Fibroblast of villous mesenchyme (primary cell): ENCODE measurements around the gene SHE. TPM values are rescaled to one million over a fixed set of nuclear protein-coding genes. Genes with fewer than 3 reads are reported as not detected.
"Not testable (repeated sequence)": the region's sequence is repeated elsewhere in the genome, so short reads cannot be mapped to it uniquely, and the experiment has no call there.

ENCODE experiments used
- DNase-seq: peaks from one replicate; pipeline ENCODE4 v3.0.0-alpha.2; 2010; ENCODE audit warnings: low read depth
- H3K4me3 ChIP-seq: 2 replicates; pipeline ENCODE4 v1.5.1; 2011; ENCODE audit warnings: low read depth, mild to moderate bottlenecking, low read length
- CTCF ChIP-seq: IDR thresholded peaks from 2 replicates; pipeline ENCODE4 v1.5.1; 2012; ENCODE audit warnings: low read depth, mild to moderate bottlenecking, low read length; ENCODE audit not compliant: insufficient read depth
- total RNA-seq: library from RNA; depleted of rRNA; stranded (reverse); fragments of >200 nt; gene quantifications from 2 replicates; pipeline ENCODE4 v1.2.3, GENCODE V29; 2012

SHE gene
- total RNA-seq, 1 donor, result not detected

- no peak for DNase-seq
- H3K4me3 ChIP-seq, result no peak overlapping the region
- TF ChIP-seq CTCF, result no peak
Measured at GRCh38 chr1:154547105-154547732, 45.0 kb upstream of the SHE start.

- DNase-seq, result peak; percentile 59
- TF ChIP-seq CTCF, result peak; percentile 84
- no peak overlapping the region for H3K4me3 ChIP-seq
Measured at GRCh38 chr1:154546264-154547063, 44.3 kb upstream of the SHE start.

DNA sequence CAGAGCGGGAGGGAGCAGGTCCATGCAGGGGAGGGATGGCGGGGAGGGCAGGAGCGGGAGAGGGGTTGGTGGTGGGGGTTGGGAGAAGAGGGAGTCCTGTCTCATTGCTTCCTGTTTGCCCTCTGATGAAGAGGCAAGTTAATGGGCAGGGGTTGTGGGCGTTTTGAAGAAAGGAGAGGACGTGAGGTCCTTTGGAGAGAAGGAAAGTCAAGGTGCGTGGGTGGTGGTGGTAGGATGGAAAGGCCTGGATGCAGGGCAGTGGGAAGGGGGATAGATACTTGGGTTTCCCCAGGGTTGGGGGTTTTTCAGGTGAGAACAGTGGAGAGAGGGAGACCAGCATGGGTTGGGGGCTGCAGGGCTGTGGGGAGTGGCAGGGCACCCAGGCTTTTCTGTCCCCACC, 39.0 kb upstream of the SHE start:
- no peak for DNase-seq
- no peak for TF ChIP-seq CTCF
- no peak overlapping the region for H3K4me3 ChIP-seq

DNA sequence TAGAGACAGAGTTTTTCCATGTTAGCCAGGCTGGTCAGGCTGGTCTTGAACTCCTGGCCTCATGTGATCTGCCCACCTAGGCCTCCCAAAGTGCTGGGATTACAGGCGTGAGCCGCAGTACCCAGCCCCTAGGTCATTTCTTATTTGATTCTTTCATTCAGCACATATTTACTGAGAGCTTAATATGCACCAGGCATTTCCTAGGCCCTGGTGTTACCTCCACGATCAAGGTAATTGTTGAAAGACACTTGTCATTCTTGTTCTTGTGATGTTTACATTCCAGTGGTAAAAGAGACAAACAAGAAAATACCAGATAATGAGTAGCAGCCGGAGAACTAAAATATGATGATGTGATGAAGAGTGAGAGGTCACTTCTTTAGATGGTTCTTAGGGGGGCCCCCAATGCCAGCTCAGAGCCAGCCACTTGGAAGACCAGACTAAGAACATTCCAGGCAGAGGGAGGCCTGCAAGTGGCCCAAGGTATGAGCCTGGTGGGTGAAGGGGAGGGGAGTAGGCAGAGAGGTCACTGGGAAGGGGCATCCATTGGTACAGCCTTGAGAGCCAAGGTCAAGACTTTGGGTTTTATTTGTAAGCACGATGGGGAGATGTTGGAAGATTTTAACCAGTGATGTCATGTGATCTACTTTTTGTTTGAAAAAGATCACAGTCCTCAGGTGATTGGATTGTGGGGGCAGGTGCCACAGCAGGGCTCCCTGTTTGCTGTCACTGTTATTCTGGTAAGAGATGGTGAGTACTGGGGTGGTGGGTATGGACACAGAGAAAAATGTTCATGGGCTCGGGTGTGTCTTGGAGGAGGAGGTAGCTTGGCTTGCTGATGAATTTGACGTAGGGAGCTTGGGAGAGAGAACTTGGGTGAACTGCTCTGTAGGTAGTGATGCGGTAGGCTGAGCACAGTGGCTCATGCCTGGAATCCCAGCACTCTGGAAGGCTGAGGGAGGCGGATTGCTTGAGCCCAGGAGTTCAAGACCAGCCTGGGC, 37.6 kb upstream of the SHE start:
- H3K4me3 ChIP-seq, result no peak overlapping the region
- DNase-seq, result no peak
- no peak for TF ChIP-seq CTCF

DNA sequence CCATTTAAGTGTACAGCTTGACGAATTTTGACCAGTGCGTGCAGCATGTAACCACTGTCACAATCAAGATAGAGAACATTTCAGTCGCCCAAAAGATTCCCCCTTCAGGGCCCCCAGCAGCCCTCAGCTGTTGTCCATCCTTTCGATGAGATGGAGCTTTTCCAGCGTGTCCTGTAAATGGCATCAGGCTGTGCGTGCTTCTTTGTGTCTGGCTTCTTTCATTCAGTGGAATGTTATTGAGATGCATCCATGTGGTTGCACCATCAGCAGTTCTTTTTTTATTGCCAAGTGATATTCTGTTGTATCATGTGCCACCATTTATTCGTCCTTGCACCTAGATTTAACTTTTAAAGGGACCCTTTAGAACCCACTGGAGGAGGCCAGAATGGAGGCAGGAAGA, 34.4 kb upstream of the SHE start:
- DNase-seq, result no peak
- no peak overlapping the region for H3K4me3 ChIP-seq
- TF ChIP-seq CTCF, result no peak

DNA sequence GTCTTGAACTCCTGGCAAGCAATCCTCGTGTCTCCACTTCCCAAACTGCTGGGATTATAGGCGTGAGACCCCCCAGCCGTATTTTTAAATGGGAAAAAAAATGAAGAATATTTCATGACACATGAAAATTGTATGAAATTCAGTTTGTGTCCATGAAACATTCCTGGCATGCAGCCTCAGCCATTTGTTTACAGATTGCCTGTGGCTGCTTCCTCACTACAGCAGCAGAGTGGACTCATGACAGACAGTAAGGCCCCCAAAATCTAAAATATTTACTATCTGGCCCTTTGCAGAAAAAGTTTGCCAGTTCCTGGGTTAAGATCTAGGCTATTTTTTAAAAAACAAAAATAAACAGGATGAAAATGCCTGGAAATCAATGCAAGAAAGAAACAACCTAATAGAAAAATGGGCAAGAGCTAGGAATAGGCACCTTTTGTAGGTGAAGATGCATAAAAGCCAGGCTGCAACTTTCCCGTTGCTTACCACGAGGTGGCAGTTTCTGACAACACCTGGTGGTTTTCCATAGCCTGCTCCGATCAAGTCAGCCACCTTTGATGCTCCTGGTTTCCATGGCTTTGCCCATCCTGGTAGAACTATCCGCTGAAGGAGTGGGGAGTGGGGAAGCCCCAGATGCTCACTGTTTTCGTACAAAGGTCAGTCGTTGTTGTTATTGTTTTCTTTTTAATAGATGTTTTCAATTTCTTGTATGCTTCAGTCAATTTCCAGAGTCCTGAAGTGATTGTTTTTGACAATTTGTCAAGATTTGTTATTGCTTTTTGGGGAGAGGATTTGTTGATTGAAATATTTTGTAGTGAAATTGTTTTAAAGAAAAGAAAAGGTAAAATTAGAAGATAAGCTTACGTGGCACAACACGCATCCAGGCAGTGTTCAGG, 32.0 kb upstream of the SHE start:
- DNase-seq, result peak; percentile 23
- TF ChIP-seq CTCF, result peak; percentile 52
- no peak overlapping the region for H3K4me3 ChIP-seq

DNA sequence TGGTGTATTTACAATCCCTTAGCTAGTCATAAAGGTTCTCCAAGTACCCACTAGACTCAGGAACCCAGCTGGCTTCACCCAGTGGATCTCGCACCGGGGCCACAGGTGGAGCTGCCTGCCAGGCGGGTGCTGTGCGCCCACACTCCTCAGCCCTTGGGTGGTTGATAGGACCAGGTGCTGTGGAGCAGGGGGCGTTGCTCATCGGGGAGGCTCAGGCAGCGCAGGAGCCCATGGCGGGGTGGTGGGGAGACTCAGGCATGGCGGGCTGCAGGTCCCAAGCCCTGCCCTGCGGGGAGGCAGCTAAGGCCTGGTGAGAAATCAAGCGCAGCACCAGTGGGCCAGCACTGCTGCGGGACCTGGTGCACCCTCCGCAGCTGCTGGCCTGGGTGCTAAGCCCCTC, 29.7 kb upstream of the SHE start:
- DNase-seq, H3K4me3 ChIP-seq: not testable (repeated sequence)
